ENCODE results near the gene KANK4.

Gene KANK4

DNA sequence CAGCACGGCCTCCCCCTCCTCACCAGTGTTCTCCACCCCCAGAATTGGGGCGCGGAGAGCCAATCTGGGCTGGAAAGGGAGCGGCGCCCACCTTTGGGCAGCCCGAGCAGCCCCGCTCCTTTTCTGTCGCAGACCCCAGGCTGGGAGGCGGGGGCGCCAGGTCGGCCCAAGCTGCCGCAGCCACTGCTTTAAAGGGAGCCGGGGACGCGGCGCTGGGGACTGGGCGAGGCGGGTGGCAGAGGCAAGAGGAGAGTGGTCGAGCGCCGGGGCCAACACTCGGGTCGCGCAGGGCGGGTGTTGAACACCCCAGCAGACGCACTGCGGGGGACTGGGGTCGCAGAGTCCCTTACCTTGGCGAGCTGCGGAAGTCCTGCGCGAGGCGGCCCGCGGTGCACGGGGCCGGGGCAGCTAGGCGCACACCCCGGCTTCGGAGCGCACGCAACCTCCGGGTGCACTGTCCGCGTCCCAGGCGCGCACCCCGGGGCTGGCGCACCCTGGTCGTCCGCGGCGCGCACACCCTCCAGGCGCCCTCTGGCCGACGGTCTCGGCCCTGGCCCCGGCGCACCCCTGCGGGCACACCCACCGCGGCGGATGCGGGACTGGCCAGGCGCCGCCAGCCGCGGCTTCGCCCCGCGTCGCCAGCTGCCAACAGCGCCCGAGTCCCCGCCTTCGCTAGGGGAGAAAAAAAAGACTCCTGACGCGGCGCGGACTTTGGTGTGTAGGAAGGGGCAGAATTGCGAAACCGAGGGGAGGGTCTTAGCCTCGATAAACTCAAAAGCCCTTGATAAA, at the start of gene KANK4:
TSS of gene KANK4 (minus strand) at position 679 of the 789 bp plus-strand sequence. CDS start 37,870 bp downstream, outside the sequence.
- DNase-seq (ENCODE audit: low read depth, low spot score): no peak

DNA sequence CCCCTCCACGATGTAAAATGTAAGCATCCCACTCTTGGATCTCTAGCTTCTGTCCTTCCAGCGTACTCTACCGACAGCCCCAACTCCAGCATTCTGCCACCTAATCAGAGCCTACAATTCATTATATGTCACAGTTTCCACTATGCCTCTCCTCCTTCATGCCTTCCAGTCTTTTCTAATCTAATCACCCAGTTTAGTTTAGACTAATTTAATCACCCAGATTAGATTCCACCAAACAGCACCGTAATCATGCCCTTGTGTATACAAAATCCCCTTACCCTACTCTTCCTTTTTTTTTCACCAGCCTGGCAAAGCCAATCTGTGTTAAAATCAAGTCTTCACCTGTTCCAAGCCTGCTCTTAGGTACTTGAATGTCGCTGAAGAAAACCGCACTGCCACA, 49.8 kb upstream of the KANK4 start:
- no peak for DNase-seq (ENCODE audit: low read depth, low spot score)

- DNase-seq (ENCODE audit: low read depth, low spot score): no peak
Measured at GRCh38 chr1:62367005-62367557, 47.8 kb upstream of the KANK4 start.

DNA sequence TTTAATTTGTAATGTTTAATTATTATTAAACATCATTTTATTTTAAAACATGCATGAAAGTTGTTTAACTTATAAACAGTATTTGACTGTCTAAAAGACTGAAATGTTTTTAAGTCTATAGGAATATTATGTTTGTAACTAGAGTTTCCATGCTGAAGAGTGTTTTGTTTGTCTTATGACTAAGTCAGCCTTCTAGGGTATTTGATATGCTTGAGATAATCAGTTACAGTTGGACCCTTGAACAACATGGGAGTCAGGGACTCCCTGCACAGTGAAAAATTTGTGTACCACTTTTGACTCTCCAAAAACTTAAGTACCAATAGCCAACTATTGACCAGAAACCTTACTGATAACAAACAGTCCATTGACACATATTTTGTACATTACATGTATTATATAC, 45.5 kb upstream of the KANK4 start:
- DNase-seq (ENCODE audit: low read depth, low spot score): peak; percentile 21

- DNase-seq (ENCODE audit: low read depth, low spot score): no peak
Measured at GRCh38 chr1:62362926-62363325, 43.7 kb upstream of the KANK4 start.

DNA sequence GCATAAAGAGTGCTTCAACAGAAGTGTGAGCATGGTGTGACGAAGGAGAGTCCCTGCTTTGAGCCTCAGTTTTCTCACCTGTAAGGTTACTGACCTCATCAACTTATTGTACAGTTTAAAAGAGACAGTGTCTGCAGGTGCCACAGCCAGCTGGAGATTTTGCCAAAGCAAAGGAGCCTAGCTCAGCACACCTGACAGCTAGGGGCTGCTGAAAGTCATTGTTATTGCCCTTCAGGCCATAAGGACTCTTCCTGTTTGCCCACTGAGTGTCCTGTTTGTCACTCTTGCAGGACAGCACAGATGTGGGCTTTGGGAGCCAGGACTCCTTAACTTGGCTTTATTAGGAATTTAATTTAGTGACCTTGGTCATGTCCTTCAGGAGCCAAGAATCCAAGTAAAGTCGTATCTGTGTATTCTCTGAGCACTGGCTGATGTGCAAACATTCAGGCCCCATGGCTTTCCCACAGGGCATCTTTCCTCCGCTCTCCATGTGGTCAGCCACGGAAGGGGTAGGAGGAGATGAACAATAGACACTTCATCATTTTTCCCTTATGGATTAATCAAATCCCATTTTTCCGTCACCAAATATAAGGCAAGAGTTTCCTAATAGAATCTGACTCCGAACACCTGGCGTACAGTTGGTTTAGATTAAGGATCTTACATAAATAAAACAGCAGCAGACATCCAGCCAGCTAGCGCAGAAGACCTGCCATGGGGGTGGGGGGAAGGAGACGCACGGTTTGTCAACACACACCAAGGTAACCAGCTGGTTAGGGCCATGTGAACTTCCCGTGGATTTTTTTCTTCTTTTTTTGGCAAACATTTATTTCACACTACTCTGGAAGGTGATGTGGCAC, 43.1 kb upstream of the KANK4 start:
- no peak for DNase-seq (ENCODE audit: low read depth, low spot score)

DNA sequence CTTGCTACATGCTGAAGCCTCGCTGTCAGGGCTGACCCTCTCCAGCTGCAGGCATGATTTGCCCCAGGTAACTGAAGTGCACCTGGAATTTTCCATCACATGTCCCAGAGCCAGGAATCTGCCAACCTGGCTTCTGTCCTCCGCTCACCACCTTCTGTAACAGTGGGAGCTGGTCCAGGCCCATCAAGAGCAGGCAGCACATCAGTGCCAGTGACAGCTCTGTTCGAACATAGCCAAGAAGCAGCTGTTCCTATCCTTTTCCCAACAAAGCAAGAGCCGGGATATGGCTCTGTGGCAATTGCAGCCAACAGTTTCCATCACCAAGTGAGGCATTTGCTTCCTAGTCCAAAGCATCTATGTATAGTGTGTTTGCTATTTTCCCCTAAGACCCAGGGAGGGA, 42.2 kb upstream of the KANK4 start:
- DNase-seq (ENCODE audit: low read depth, low spot score): no peak

GRCh38 chr1:62358665-62359373, 39.6 kb upstream of the KANK4 start:
- no peak for DNase-seq (ENCODE audit: low read depth, low spot score)

GRCh38 chr1:62357916-62358315, 38.7 kb upstream of the KANK4 start:
- no peak for DNase-seq (ENCODE audit: low read depth, low spot score)

DNA sequence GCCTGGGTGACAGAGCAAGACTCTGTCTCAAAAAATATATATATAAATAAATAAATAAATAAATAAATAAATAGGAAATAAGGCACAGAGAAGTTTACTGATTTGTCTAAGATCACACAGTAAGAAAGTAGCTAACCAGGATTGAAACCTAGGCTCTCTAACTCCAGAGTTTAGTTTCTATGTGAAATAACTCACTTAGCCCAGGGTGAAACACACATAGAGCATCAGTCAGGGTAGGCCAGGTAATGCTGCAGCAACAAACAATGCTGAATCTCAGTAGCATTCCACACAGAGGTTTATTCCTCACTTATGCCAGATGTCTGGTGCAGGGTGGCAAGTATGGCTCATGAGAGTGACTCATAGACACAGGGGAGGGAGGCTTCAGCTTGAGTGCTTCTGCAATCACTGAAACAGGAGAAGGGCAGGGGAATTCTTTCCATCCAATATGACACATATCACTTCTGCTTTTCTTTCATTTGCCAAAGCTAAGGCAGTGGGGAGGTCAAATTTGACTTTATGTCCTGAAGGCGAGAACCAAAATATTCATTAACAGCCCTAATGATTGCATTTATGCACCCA, 37.1 kb upstream of the KANK4 start:
- DNase-seq (ENCODE audit: low read depth, low spot score): peak; percentile 32

DNA sequence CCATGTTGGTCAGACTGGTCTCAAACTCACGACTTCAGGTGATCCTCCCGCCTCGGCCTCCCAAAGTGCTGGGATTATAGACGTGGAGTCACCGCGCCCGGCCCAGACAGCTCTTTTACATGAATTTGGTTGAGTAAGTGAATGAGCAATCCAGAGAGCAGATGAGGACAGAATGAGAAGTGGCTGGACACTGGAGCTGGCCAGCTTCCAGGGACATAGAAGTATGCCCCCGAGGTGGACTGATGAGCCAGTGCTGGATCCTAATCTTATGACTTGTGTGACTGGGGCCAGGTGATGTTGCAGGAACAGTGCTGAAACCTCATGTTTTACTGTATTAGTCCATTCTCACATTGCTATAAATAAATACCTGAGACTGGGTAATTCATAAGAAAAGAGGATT, 35.9 kb upstream of the KANK4 start:
- no peak for DNase-seq (ENCODE audit: low read depth, low spot score)

DNA sequence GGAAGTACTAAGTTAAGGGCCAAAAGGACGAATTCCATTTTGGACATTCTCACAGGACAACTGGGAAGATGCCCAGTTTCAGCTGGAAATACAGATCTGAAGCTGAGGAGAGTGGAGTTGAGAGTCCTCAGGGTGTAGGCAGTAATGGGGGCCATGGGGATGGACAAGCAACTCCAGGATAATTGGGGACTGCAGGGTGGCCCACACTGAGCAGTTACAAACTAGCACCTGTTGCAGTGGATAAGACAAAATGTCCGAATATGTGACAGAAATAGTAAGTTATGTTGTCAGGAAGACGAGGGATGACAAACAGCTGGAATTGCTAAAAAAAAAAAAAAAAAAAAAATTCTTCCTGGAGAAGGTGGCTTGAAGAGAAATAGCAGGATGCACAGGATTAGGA, 34.6 kb upstream of the KANK4 start:
- DNase-seq (ENCODE audit: low read depth, low spot score): no peak

DNA sequence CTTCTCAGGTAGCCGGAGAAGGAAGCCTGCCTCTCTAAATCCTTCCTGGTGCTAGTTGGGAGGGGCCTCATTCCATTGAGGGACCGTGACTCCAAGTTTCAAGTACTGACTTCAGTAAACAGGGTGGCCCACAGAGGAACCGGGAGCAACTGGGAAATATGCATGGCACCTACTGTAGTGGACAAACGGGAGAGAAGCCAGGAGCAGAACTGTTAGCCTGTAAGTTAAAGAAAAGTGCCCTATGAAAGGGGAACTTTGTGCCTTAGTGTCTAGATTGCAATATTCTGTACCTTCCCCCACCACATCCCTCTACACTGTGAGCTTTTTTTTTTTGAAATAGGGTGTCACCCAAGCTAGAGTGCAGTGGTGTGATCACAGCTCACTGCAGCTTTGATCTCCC, 33.2 kb upstream of the KANK4 start:
- no peak for DNase-seq (ENCODE audit: low read depth, low spot score)

DNA sequence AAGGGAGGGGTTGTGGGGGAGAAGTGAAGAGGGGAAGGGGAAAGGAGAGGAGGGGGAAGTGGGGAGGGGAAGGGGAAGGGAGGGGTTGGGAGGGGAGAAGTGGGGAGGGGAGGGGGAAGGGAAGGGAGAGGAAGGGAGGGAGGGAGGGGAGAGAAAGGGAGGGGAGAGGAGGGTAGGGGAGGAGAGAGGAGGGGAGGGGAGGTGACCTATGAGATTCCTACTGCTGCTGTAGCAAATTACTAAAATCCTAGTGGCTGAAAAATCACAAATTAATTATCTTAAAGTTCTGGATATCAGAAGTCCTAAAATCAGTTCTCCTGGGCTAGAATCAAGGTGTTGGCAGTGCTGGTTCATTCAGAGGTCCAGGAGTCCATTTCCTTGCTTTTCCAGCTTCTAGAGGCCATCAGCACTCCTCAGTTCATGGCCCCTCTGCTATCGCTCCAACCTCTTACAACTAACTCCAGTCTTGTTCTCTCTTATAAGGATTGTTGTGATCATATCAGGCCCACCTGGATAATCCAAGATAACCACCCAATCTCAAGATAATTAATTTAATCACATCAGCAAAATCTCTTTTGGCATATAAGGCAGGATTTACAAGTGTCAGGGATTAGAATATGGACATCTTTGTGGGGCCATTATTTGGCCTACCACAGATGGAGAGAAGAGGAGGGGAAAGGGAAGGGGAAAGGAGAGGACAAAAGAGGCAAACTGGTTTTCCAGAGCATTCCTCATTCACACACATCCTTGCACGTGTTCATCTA, 30.4 kb upstream of the KANK4 start:
- no peak for DNase-seq (ENCODE audit: low read depth, low spot score)

DNA sequence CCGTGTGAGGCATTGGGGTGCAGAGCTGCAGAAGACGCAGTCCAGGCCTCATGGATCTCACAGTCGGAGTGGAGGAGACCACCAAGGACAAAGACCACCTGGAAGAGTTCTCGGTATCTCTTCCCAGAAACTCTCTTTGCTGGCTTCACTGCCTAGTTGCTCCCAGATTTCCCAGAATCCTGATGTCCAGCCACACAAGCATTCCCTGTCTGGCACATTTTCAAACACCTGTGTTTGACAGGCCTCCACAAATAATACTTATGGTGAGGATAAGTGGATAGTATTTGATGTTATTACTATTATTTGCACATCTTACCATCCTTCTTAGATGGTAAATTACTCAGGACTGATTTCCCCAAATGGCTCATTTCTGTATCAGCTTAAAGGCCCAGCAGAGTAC, 27.7 kb upstream of the KANK4 start:
- no peak for DNase-seq (ENCODE audit: low read depth, low spot score)

DNA sequence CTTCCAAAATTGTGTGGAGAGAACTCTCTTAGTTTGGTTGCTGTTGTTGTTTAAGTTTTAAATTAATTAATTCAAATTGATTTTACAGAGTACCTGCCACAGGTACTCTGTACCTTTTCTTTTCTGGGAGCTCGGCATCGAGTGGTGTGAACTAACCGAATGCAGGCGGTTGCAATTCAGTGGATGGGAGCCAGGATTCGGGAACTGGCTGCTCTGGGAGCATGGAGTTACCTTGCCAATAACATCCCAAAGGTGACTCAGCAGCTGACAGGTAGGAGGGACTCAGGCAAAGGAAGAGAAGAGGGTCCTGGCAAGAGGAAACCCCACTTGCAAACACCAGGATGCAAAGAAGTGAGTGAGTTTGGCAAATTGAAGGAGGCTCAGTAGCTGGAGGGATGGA, 24.7 kb upstream of the KANK4 start:
- no peak for DNase-seq (ENCODE audit: low read depth, low spot score)

GRCh38 chr1:62342270-62342669, 23.0 kb upstream of the KANK4 start:
- DNase-seq (ENCODE audit: low read depth, low spot score): no peak

- no peak for DNase-seq (ENCODE audit: low read depth, low spot score)
Measured at GRCh38 chr1:62341615-62342014, 22.4 kb upstream of the KANK4 start.

- no peak for DNase-seq (ENCODE audit: low read depth, low spot score)
Measured at GRCh38 chr1:62341089-62341488, 21.9 kb upstream of the KANK4 start.

- no peak for DNase-seq (ENCODE audit: low read depth, low spot score)
Measured at GRCh38 chr1:62337706-62338631, 18.7 kb upstream of the KANK4 start.

Data from smooth muscle cell of the brain vasculature (primary cell).